ENCODE measurements around the gene PLAU.

Gene PLAU

GRCh38 chr10:73876971-73877370 is 34.0 kb upstream of the PLAU start:
- H3K4me3 ChIP-seq (replicated peaks; ENCODE audit: low read depth, low read length): no peak overlapping the region
- DNase-seq (ENCODE audit: low read depth): no peak
- TF ChIP-seq, protein P1, sequence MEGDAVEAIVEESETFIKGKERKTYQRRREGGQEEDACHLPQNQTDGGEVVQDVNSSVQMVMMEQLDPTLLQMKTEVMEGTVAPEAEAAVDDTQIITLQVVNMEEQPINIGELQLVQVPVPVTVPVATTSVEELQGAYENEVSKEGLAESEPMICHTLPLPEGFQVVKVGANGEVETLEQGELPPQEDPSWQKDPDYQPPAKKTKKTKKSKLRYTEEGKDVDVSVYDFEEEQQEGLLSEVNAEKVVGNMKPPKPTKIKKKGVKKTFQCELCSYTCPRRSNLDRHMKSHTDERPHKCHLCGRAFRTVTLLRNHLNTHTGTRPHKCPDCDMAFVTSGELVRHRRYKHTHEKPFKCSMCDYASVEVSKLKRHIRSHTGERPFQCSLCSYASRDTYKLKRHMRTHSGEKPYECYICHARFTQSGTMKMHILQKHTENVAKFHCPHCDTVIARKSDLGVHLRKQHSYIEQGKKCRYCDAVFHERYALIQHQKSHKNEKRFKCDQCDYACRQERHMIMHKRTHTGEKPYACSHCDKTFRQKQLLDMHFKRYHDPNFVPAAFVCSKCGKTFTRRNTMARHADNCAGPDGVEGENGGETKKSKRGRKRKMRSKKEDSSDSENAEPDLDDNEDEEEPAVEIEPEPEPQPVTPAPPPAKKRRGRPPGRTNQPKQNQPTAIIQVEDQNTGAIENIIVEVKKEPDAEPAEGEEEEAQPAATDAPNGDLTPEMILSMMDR (IDR thresholded peaks at IDR 0.05; ENCODE audit: low read length, missing control alignments): no peak

DNA sequence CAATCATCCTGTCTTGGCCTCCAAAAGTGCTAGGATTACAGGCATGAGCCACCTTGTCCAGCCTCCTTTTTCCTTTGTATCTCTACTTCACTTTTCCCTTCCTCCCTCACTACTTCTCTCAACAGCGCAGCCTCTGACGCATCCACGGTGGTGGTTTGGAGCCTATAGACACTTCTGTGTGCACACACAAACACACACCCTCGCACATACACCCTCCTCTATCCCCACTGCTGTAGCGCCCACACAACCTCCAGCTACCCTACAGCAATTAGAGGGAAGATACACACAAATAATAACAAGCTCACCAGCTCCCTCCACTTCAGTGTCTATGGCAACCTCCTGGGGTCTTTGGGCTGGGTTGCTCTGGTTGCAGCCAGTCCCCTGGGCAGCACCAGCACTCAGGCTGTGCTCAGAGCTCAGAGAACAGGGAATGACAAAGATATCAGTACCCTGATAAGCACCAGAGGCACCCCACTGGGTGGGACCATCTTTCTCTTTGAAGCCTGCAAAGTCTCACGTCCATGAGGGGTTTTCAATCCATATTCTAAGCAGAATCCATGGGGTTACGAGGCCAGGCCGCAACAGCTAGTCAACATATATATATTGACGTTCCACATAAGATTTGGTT is 33.3 kb upstream of the PLAU start:
- TF ChIP-seq, protein P1 (IDR thresholded peaks at IDR 0.05; ENCODE audit: low read length, missing control alignments): no peak
- DNase-seq (ENCODE audit: low read depth): no peak
- H3K4me3 ChIP-seq (replicated peaks; ENCODE audit: low read depth, low read length): no peak overlapping the region

DNA sequence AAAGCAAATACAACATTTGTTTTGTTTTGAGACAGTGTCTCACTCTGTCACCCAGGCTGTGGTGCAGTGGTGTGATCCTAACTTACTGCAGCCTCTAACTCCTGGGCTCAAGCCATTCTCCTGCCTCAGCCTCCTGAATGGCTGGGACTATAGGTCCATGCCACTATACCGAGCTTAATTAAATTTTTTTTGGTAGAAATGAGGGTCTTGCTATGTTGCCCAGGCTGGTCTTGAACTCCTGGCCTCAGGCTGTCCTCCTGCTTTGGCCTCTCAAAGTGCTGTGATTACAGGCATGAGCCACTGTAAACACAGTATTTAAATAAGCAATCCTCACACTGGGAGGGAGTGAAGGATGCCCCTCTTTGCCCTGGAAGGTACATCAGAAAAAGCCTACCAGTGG is 32.6 kb upstream of the PLAU start:
- H3K4me3 ChIP-seq (replicated peaks; ENCODE audit: low read depth, low read length): no peak overlapping the region
- no peak for DNase-seq (ENCODE audit: low read depth)
- TF ChIP-seq, protein P1 (IDR thresholded peaks at IDR 0.05; ENCODE audit: low read length, missing control alignments): no peak

GRCh38 chr10:73879296-73880173 is 31.4 kb upstream of the PLAU start:
- TF ChIP-seq, protein P1 (IDR thresholded peaks at IDR 0.05; ENCODE audit: low read length, missing control alignments): peak; percentile 92
- no peak overlapping the region for H3K4me3 ChIP-seq (replicated peaks; ENCODE audit: low read depth, low read length)
- DNase-seq (ENCODE audit: low read depth): peak; percentile 84

DNA sequence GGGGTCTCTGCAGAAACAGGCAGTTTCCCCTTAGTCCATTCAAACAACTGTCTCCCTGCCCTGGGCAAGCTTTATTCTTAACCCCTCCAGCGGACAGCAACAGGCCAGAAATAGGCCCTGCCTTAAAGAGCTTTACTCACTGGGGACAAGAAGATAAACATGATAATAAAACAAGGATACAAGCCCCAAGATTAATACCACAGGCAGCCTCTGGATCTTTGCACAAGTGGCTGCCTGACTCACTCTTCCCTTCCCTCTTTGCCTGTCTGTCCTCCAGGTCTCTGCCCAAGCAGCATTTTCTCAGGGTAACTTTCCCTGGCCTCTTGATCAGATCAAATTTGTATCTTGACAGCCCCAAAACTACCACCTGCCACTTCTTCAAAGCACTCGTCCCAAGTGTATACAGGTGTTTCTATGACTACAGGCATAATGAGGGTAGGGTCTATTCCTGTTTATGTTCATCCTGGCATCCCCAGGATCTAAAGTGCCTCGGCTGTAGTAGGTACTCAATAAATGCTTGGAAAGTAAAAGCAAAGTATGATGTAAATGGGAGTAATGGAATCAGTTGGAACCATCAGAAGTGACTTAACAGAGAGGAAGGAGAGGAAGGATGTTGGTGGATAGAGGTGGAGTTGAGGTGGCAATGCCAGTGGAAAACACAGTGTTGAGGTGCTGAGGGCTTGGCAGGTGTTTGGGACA is 29.6 kb upstream of the PLAU start:
- TF ChIP-seq, protein P1 (IDR thresholded peaks at IDR 0.05; ENCODE audit: low read length, missing control alignments): no peak
- DNase-seq (ENCODE audit: low read depth): no peak
- H3K4me3 ChIP-seq (replicated peaks; ENCODE audit: low read depth, low read length): no peak overlapping the region

- TF ChIP-seq, protein P1 (IDR thresholded peaks at IDR 0.05; ENCODE audit: low read length, missing control alignments): no peak
- no peak for DNase-seq (ENCODE audit: low read depth)
- H3K4me3 ChIP-seq (replicated peaks; ENCODE audit: low read depth, low read length): no peak overlapping the region
These were observed 26.9 kb upstream of the PLAU start for GRCh38 chr10:73884017-73884416.

Data from fibroblast of pulmonary artery (primary cell).